NCI-H774 (cell line): ENCODE data around the gene PLBD1.

Experiments
- DNase-seq: peaks from one replicate; lab custom pipeline; 2025; lab: John Stamatoyannopoulos, UW

PLBD1 gene

DNA sequence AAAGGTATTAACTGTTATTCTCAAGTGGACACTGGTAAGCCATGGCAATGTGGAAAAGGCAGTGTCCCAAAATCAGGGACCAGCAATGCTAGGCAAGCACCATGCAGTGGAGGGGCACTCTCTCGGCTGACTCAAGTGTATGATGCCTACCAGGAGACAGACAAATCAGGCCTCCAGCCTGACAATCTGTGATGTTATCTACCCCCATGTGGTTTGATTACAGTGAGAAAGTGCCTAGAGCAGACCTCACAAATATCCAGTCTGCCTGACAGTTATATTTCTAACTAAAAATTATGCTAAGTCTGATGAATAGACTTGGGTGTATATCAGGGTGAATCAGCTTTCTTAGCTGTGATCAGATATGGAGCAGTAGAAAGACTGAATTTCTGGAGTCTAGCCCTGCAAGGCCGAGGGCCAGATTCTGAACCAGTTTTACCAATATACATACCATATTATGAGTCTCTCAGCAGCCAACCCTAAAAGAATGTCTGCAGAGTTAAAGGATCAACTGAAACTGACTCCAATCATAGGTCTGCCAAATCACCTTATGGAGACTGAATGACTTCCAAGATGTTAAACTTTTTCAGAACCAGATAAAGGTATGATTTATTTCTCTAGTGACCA lies 3.2 kb downstream of the PLBD1 start:
- DNase-seq = no peak

DNA sequence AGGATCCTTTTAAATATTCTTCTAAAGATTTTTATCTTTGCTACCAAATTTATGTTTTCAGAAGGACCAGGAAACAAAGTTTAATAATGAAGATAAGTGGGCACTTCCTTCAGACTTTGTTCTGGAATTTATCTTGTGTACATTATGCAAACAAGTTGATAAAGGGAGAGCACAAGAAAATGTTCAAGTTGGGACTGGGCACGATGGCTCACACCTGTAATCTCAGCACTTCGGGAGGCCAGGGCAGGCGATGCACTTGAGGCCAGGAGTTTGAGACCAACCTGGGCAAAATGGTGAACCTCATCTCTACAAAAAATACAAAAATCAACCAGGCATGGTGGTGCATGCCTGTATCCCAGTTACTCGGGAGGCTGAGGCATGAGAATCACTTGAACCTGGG lies 4.6 kb downstream of the PLBD1 start:
- no peak for DNase-seq

GRCh38 chr12:14562279-14562678 lies 5.4 kb downstream of the PLBD1 start:
- DNase-seq = no peak

DNA sequence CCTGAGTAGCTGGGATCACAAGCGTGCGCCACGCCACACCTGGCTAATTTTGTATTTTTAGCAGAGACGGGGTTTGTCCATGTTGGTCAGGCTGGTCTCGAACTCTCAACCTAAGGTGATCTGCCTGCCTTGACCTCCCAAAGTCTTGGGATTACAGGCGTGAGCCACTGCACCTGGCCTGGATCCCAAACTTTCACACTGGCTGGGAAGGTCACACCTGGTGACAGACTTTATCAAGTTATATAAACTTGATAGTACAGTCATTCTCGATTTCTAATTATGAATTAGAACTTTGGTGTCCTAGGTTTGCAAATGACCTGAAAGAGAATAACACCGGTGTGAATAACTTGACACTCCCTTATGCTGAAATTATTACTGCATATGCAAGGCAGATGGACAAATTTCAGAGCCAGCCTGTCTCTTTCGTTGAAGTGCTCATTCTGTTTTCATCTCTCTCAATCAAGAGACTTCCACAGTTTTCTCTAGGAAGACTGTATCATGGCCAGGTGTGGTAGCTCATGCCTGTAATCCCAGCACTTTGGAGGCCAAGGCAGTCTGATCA lies 5.9 kb downstream of the PLBD1 start:
- DNase-seq = no peak

DNA sequence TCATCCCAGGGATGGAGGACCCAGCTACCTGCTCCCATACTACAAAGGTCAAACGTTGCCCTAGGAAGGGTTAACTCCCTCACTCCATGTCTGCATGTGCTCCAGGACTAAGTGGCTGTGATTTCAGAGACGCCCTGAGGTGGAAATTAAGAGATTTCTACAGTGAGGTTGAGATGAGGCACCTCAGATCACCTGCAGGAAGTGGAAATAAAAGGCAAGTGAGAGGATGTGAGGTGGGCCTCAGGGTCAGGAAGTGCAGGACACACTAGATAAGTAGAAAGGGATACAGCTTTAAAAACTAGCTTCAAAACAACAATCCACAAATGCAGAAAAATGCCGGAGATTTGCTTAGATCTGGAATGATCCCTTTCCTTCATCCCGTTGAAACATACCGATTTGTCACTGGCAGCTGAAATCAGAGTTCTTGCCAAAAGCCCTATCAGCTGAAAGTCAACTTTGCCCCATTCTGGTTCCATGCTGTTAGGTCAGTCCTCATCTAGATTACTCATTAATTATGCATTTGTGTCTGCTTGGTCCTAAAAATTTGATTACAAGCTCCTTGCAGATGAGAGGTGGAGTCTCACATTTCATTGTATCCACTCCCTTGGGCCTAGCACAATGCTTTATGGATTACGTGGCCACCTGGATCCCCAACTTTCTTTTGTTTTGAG lies 6.6 kb downstream of the PLBD1 start:
- no peak for DNase-seq

DNA sequence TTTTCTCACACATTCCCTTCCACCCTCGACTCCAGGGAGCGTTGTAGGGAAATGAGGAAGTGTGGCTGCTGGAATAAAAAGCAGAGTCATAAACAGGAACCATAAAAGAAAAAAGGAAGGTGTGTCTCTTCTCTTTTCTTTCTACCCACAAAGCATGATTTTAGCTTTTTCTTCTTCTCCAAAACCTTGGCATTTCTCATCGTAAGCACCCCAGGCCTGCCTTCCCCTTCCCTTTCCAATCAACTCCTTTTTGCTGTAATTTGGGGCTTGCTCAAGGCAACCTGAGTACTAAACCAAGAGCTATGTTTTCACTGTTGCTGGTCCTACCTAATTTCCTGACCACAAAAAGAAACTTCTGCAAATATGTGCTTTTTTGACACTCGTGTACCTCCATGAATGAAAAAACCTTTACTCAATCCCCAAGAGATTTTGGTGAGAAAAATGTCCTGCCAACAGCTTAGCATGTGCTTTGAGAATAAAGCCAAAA lies 9.2 kb downstream of the PLBD1 start:
- DNase-seq = no peak

DNA sequence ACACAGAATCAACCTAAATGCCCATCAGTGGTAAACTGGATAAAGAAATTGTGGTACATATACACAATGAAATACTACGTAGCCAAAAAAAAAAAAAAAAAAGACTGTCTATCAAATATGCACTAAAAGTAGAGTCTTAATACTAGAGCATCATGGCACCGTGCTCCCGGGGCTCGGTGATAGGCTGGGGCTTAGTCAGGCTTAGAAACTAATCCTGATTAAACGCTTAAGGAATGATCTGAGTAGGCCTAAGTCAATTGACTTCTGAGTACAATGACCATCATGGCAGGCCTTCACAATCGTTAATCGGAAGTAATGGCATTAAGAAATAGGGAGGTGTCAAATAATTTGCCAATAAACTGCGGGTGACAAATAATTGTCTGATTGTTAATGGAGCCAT lies 9.7 kb downstream of the PLBD1 start:
- no peak for DNase-seq

DNA sequence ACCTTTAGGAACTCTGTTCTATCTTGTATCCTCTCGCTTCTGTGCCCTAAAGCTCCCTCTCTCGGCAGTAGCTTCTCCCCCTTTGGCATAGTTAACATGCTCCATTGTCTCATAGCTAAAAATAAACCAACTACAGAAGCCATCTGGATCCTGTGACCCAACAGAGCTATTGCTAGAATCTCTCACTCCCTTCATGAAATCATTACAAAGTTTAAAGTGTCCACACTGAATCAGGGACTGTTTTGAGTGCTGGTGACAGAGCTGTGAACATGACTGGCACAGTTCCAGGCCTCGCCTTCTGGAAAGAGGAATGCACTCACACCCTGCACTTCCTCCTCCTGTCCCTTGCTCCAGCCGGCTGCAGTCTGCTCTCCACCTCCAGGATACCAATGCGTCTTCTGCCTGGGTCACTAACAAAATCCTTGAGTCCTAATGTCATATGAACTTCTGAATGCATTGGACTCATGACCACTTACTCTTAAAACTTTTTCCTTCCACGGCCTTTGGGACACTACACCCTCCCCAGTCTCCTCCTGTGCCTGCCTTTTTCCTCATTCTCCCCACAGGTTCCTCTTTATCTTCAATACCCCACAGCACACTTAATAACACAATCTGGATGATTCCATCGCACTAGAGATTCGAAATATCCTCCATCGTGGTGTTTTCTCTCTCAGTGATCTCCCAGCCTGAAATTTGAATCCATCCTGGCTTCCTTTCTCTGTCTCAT lies 13.2 kb downstream of the PLBD1 start:
- DNase-seq = peak; percentile 24

DNA sequence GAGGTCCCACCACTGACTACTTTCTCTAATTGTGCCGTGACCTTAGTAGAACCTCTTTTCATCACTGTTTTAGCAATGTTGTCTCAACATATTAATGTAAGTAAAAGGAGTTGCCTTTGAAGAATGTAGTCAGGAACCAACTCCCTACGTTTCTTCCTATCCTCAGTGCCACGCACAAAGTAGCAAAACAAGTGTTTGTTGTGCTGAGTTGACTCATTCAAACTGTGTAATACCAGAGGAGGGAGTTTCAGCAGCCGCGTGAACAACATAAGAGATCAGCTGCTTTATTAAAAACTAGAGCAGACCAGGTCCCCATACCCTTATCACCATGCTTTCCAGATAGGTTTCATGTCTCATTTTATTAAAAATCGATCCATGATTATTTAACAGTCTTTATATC lies 19.1 kb downstream of the PLBD1 start:
- no peak for DNase-seq

DNA sequence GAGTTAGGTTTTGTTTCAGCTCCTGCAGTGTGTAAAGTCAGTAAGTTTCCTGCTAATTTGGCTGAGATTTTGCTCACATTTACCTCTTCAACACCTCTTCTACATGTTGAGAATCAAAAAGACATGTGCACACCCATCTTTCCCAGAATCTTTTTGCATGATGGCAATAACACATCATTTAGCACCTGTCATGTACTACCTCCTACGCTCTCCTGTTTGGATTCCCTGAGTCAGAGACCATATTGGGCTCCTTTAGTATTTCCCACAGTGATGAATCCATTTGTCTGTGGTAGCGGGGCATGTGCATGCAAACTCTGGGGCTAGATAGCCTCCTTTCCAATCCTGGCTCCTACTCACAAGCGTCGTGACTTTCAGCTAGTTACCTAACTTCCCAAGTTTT lies 20.1 kb downstream of the PLBD1 start:
- DNase-seq = no peak

DNA sequence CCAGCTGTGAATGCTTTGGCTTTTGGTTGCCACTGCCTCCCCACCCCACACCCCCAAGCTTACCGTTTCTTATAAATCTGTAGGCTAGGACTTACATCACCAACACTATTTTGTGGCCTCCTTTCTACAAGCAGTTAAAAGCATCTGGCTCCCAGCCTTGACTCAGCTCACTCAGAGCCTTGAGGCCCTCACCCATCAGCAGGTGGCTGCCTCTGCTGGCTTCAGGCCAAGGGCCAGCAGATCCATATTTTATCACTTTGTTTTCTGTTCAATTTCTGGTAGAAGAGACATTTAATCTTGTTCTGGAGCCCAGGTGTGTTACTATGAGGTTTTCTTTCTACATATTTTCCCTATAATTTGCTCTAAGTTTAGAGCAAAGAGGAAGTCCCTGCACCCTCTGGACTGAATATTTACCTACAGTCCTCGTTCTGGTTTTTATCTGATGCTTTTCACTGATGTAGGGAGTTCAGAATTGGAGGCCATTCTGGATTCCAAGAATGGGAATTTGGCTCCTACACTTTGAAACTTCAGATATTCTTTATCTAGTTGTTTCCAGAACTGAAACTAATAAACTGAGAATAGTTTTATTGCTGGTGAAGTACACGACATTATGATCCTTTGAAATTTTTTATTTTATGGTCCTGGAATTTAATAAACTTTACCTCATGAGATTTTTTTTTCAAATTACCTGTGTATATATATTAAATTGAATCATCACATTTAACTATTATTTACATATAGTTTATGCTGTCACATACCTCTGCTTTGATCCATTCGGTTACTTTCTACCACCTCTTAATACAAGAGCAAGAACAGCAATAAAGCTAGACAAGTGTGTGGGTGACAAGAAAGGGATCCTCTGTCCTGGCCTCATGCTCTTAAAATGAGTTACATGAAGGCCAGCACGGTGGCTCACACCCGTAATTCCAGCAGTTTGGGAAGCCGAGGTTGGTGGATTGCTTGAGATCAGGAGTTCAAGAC lies 22.2 kb downstream of the PLBD1 start:
- no peak for DNase-seq

- DNase-seq = no peak
These were observed 26.8 kb downstream of the PLBD1 start for GRCh38 chr12:14540801-14541462.

- no peak for DNase-seq
These were observed 30.6 kb downstream of the PLBD1 start for GRCh38 chr12:14537088-14537487.

- no peak for DNase-seq
These were observed 35.5 kb downstream of the PLBD1 start for GRCh38 chr12:14532152-14532551.

GRCh38 chr12:14525964-14526363 lies 41.7 kb downstream of the PLBD1 start:
- DNase-seq = no peak

DNA sequence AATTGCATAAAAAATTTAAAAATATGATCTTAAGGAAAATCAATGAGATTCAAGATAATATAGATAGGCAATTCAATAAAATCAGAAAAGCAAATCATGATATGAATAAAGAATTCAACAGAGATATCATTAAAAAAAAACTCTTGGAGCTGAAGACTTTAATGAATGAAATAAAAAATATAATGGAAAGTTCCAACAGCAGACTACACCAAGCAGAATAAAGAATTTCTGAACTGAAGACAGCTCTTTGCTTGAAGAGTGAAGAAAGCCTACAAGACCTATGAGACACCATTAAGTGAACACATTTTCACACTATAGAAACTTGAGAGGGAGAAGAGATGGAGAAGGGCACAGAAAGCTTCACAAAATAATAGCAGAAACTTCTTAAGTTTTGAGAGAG lies 45.9 kb downstream of the PLBD1 start:
- no peak for DNase-seq

DNA sequence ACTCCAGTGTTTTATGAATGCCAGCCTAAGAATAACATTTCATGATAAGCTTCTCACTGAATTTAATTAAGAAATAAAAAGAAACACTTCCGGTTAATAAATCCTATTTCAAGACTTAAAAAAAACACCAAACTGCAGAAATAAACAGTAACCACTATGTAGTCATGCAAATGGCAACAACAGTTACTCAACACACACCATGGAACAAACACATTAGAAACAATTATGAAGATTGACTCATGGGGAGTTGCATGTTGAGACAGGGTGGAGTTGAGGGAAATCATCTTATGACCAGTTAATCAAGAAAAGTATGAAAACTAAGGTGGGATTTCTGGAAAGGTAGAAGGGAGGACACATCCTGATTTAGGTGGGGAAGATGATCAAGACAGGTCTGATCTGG lies 52.7 kb downstream of the PLBD1 start:
- no peak for DNase-seq

- DNase-seq = peak; percentile 27
These were observed 53.4 kb downstream of the PLBD1 start for GRCh38 chr12:14514154-14514842.

DNA sequence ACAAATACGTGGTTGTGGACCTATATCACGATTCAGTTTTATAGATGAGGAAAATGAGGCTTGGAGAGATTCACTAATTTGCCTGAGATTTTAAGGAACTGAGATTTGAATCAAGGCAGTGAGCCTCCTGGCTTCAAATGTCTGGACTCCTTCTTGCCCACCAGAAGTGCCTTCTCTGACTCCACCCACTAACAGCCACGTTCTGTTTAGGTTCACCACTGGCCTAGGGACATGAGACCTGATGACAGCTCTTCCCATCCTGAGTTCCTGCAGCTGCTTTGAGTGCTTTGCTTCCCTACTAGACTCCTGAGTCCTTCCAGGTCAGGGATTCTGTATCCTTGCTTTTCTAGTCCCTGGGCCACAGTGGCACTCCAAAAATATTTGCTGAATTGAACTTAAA lies 57.1 kb downstream of the PLBD1 start:
- DNase-seq = no peak
